Adrenal gland (tissue), 12 donors: ENCODE measurements around the gene SERPINA3. TPM values are rescaled to one million over a fixed set of nuclear protein-coding genes. Genes with fewer than 3 reads are reported as not detected.

Experiments used
- DNase-seq, 7 donors: peaks; one replicate each; pipeline ENCODE4 v3.0.0-alpha.2; 2019 to 2020
- H3K27ac ChIP-seq, 5 donors: fragments of 200-600 bp; sonication (generic) in 4 of 5; 1 replicate in 3 of 5; 2 replicates in 2 of 5; pipeline versions ENCODE4 v1.5.1 to v1.8.0; 2016 to 2020; ENCODE audit warnings: mild to moderate bottlenecking in 1 of 5
- H3K27me3 ChIP-seq: fragments of 200-600 bp; 2 replicates; pipeline ENCODE4 v1.8.0; 2021
- H3K36me3 ChIP-seq, 2 donors: fragments of 200-600 bp; replicated peaks in 1 of 2; 1 replicate in 1 of 2; 2 replicates in 1 of 2; pipeline versions ENCODE4 v1.5.1 to v1.8.0; 2018 to 2022
- H3K4me1 ChIP-seq, 2 donors: fragments of 200-600 bp; replicated peaks in 1 of 2; 1 replicate in 1 of 2; 2 replicates in 1 of 2; pipeline versions ENCODE4 v1.5.1 to v1.8.0; 2018 to 2021
- H3K4me3 ChIP-seq, 4 donors: fragments of 200-600 bp; sonication (generic) in 3 of 4; one replicate each; pipeline ENCODE4 v1.5.1; 2016 to 2018
- H3K9me3 ChIP-seq, 3 donors: fragments of 200-600 bp; sonication (generic) in 1 of 3; replicated peaks in 1 of 3; 1 replicate in 2 of 3; 2 replicates in 1 of 3; pipeline versions ENCODE4 v1.5.1 to v1.8.0; 2016 to 2021
- POLR2A ChIP-seq, 2 donors: fragments of 450-650 bp; IDR thresholded peaks; one replicate each; pipeline ENCODE4 v1.6.1; 2017; ENCODE audit warnings: antibody characterized with exemption in 2 of 2, mild to moderate bottlenecking in 2 of 2, moderate library complexity in 1 of 2
- WGBS, 4 donors: extraction: QIAGEN DNeasy Blood & Tissue Kit in 2 of 4; methylation state at CpG; one replicate each; pipeline versions ENCODE4 v1.1.5 to v1.1.7; 2013 to 2017; 5-methylcytosine and 5-hydroxymethylcytosine counted together
- intact Hi-C, 2 donors: fragments of 100-400 bp; cut with DNase I; formaldehyde crosslinking; loops; one replicate each; pipeline versions ENCODE4 v1.14.1 to v1.15.0; 2022 to 2023
- polyA plus RNA-seq, 3 donors: library from polyadenylated mRNA; stranded (reverse); fragments of 200-250 nt in 2 of 3; fragments of 350-450 nt in 1 of 3; fragmentation: Illumina TruSeq in 1 of 3; extraction: RNeasy Lipid Tissue Mini Kit (QIAGEN cat#74804) in 1 of 3; gene quantifications; one replicate each; pipeline ENCODE4 v1.2.3, GENCODE V29; 2013 to 2014
- total RNA-seq, 9 donors: library from RNA; depleted of rRNA in 4 of 9; stranded (reverse); fragments of >200 nt in 4 of 9; fragments of 120-200 nt in 1 of 9; fragmentation: NEBNext Ultra II Directional in 1 of 9; extraction: Animal tissue kit (Norgen Biotek cat#: 25700) in 1 of 9; gene quantifications; one replicate each; pipeline versions ENCODE4 v1.1.0 to v1.2.4, GENCODE V29; 2013 to 2023
- TF ChIP-seq, protein P1 (sequence below), 6 experiments: fragments of 450-650 bp in 4 of 6; fragments of 200-600 bp in 2 of 6; sonication (generic) in 1 of 6; IDR thresholded peaks; 1 replicate in 5 of 6; 2 replicates in 1 of 6; pipeline versions ENCODE4 v1.5.1 to v1.8.0; 2016 to 2021; ENCODE audit warnings: antibody characterized with exemption in 6 of 6, mild to moderate bottlenecking in 2 of 6, moderate library complexity in 1 of 6
- donor health status: healthy with polysubstance abuse.
- donor health status: Bipolar disorder and iron deficiency.
- donor health status: DM: yes; HTN: yes; CAD: no.
- donor health status: DM: no; HTN: no; CAD: no.
- donor health status: DM: no; HTN: no; CAD: no.
- donor health status: DM: yes; HTN: yes; CAD: no.

The SERPINA3 gene
- total and polyA plus RNA-seq, 12 donors = 2.5 to 245 (median 34.0) TPM

DNA sequence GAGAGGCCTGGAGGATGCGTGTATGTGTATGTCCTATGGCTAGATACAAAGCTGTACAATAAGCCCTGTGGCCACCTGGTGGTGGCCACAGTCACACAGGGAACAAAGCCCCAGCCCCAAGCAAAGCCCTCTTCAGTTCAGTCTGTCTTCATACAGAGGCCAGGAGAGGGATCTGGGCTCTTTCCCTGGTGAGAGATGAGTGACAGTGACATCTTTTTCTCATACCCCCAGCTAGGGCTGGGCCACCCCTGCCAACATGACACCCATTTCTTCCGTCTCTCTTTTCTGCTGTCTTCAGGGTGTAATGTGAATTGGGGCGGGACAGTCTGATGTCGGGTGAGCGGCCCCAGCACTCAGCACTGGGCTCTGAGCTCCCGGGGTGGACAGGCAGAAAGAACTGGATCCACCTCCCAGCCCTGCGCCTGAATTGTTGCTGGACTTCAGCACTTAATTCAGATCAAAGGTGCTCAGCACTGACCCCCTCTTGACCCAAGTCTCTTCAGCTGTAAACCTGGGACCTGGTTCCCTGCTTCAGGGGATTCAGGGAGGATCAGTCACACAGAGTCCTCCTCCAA, 59.8 kb downstream of the SERPINA3 start:
- Histone ChIP-seq H3K9me3 (no peaks in the 10 kb centered on the region), H3K4me1 (no peaks in the 10 kb centered on the region), H3K4me3 (no peak overlapping the region), H3K27me3 (no peaks in the 10 kb centered on the region), H3K27ac (no peak overlapping the region), H3K36me3 (no peaks in the 10 kb centered on the region)
- DNase-seq = peak in 2 of 7 donors; percentile 15 to 48
- WGBS, 4 donors = 83 to 93% (median 89%) methylated on average over 3 to 7 of the region's 7 CpGs
- intact Hi-C loops = no loop called here
- no peak for TF ChIP-seq POLR2A (IDR thresholded peaks at IDR 0.05)
- TF ChIP-seq, protein P1, sequence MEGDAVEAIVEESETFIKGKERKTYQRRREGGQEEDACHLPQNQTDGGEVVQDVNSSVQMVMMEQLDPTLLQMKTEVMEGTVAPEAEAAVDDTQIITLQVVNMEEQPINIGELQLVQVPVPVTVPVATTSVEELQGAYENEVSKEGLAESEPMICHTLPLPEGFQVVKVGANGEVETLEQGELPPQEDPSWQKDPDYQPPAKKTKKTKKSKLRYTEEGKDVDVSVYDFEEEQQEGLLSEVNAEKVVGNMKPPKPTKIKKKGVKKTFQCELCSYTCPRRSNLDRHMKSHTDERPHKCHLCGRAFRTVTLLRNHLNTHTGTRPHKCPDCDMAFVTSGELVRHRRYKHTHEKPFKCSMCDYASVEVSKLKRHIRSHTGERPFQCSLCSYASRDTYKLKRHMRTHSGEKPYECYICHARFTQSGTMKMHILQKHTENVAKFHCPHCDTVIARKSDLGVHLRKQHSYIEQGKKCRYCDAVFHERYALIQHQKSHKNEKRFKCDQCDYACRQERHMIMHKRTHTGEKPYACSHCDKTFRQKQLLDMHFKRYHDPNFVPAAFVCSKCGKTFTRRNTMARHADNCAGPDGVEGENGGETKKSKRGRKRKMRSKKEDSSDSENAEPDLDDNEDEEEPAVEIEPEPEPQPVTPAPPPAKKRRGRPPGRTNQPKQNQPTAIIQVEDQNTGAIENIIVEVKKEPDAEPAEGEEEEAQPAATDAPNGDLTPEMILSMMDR (IDR thresholded peaks at IDR 0.05) = peak in 2 of 6 experiments; percentile 34 to 37

DNA sequence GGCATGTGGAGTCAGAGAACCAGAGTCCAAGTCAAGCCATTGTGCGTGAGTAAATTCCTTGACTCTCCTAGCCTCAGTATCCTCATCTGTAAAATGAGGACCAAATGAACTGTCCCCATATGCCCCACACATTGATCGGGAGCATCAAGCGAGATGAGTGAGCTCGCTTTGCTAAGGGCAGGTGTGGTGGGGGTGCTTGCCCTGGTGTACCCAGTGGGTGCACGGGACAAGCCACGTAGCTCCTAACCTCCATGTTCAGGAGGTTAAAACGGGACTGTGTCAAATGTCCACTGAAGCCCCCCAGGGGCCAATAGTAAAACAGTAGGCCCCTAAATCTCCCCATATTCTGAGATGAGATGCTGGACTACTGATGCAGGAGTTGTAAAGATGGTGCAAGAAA, 60.9 kb downstream of the SERPINA3 start:
- no peaks in the 10 kb centered on the region for H3K36me3 ChIP-seq
- WGBS, 4 donors = 86 to 95% (median 93%) methylated on average over 6 to 7 of the region's 7 CpGs
- no peak overlapping the region for H3K27ac ChIP-seq
- H3K4me1 ChIP-seq = no peaks in the 10 kb centered on the region
- intact Hi-C loops = no loop called here
- H3K9me3 ChIP-seq = no peaks in the 10 kb centered on the region
- H3K27me3 ChIP-seq = no peaks in the 10 kb centered on the region
- TF ChIP-seq, protein P1 (IDR thresholded peaks at IDR 0.05) = no peak
- TF ChIP-seq POLR2A (IDR thresholded peaks at IDR 0.05) = no peak
- DNase-seq = peak in 1 of 7 donors; percentile 21
- H3K4me3 ChIP-seq = no peak overlapping the region

Other genes with a start within 250 kb of the SERPINA3 start
- gene SERPINA2, start 245.7 kb upstream of the SERPINA3 start, total RNA-seq = not detected
- gene SERPINA2, start 245.7 kb upstream of the SERPINA3 start, polyA plus RNA-seq = not detected
- gene SERPINA1, start 223.8 kb upstream of the SERPINA3 start, total RNA-seq = 10 to 100 TPM in 6 of 9 donors, 1 to 10 TPM in 3; 1.6 to 60.1 (median 16.7) TPM
- 10 to 100 TPM in 2 of 3 donors, 1 to 10 TPM in 1; 4.1 to 40.9 (median 11.2) TPM for gene SERPINA1, start 223.8 kb upstream of the SERPINA3 start, polyA plus RNA-seq
- not detected for gene SERPINA11, start 159.6 kb upstream of the SERPINA3 start, total RNA-seq
- not detected for gene SERPINA11, start 159.6 kb upstream of the SERPINA3 start, polyA plus RNA-seq
- gene SERPINA9, start 136.2 kb upstream of the SERPINA3 start, total RNA-seq = not detected
- not detected for gene SERPINA9, start 136.2 kb upstream of the SERPINA3 start, polyA plus RNA-seq
- not detected for gene SERPINA12, start 102.9 kb upstream of the SERPINA3 start, total RNA-seq
- not detected for gene SERPINA12, start 102.9 kb upstream of the SERPINA3 start, polyA plus RNA-seq
- under 1 TPM in 3 of 9 donors, not detected in 6; 0.06 to 0.31 (median 0.11) TPM for gene SERPINA4, start 50.9 kb upstream of the SERPINA3 start, total RNA-seq
- gene SERPINA4, start 50.9 kb upstream of the SERPINA3 start, polyA plus RNA-seq = not detected
- gene SERPINA5, start 31.0 kb upstream of the SERPINA3 start, total RNA-seq = 1,000 to 10,000 TPM in 2 of 9 donors, 100 to 1,000 TPM in 7; 374 to 1,055 (median 572) TPM
- gene SERPINA5, start 31.0 kb upstream of the SERPINA3 start, polyA plus RNA-seq = 100 to 1,000 TPM in 1 of 3 donors, 10 to 100 TPM in 2; 83.6 to 441 (median 89.2) TPM
- under 1 TPM in 4 of 9 donors, not detected in 5; 0.06 to 0.21 (median 0.16) TPM for gene GSC, start 157.7 kb downstream of the SERPINA3 start, total RNA-seq
- gene GSC, start 157.7 kb downstream of the SERPINA3 start, polyA plus RNA-seq = under 1 TPM in 1 of 3 donors, not detected in 2; 0.61 TPM